Epithelial cell of proximal tubule (primary cell): Measurements from ENCODE around the gene STARD8. TPM values are rescaled to one million over a fixed set of nuclear protein-coding genes. Genes with fewer than 3 reads are reported as not detected.

Experiments
- DNase-seq: peaks from one replicate; pipeline ENCODE4 v3.0.0-alpha.2; 2011; ENCODE audit warnings: low read depth
- H3K4me3 ChIP-seq: 2 replicates; pipeline ENCODE4 v1.5.1; 2011; ENCODE audit warnings: low read depth, mild to moderate bottlenecking, low read length
- total RNA-seq: library from RNA; depleted of rRNA; stranded (reverse); fragments of >200 nt; gene quantifications from 2 replicates; pipeline ENCODE4 v1.2.3, GENCODE V29; 2015
- TF ChIP-seq, protein P1 (sequence below): conservative IDR thresholded peaks from 2 replicates; pipeline ENCODE4 v1.5.1; 2012; ENCODE audit warnings: low read depth, mild to moderate bottlenecking, low read length

The STARD8 gene
- total RNA-seq, 1 donor from 2014 or later = 9.5 TPM

DNA sequence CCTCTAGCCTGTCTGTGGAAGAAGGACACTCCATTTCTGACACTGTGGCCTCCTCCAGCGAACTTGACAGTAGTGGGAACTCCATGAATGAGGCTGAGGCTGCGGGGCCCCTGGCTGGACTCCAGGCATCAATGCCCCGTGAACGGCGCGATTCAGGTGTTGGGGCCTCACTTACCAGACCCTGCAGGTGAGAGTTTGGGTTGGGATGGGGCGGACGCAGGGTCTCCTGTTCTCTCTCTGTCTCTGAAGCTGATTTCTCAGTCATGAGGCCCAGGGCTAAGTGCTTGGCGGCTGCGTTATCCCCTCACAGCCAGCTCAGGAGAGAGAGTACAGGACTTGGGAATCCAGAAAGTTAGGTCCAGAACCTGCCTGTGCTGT lies 71.0 kb downstream of the STARD8 start:
- DNase-seq = no peak
- TF ChIP-seq, protein P1, sequence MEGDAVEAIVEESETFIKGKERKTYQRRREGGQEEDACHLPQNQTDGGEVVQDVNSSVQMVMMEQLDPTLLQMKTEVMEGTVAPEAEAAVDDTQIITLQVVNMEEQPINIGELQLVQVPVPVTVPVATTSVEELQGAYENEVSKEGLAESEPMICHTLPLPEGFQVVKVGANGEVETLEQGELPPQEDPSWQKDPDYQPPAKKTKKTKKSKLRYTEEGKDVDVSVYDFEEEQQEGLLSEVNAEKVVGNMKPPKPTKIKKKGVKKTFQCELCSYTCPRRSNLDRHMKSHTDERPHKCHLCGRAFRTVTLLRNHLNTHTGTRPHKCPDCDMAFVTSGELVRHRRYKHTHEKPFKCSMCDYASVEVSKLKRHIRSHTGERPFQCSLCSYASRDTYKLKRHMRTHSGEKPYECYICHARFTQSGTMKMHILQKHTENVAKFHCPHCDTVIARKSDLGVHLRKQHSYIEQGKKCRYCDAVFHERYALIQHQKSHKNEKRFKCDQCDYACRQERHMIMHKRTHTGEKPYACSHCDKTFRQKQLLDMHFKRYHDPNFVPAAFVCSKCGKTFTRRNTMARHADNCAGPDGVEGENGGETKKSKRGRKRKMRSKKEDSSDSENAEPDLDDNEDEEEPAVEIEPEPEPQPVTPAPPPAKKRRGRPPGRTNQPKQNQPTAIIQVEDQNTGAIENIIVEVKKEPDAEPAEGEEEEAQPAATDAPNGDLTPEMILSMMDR = no peak
- H3K4me3 ChIP-seq = no peak overlapping the region

DNA sequence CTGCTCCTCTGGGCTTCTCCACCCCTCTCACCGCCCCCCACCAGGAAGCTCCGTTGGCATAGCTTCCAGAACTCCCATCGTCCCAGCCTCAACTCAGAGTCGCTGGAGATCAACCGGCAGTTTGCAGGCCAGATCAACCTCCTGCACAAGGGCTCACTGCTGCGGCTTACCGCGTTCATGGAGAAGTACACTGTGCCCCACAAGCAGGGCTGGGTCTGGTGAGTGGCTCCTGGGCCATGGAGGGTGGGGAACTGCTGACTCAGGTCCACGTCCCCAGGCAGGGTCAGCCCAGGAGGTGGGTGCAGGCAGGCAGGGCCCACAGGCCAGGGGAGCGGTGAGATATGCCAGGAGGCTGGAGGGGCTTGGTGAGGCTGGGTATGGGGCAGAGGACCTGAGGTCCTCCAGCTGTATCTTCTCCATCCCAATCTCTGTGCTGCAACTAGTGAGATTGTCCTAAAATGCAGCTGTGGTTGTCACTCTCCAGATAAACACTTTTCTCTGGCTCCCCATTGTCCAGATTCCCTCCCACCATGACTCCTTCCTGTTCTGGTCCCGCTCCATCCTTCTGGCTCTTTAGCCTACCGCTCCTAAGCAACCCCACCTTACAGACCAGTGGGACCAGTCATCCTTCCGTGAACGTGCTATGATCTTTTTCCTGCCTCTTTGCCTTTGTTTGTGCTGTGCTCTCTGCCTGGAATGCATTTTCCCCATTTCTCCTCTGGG lies 71.9 kb downstream of the STARD8 start:
- no peak overlapping the region for H3K4me3 ChIP-seq
- TF ChIP-seq, protein P1 = no peak
- DNase-seq = no peak

DNA sequence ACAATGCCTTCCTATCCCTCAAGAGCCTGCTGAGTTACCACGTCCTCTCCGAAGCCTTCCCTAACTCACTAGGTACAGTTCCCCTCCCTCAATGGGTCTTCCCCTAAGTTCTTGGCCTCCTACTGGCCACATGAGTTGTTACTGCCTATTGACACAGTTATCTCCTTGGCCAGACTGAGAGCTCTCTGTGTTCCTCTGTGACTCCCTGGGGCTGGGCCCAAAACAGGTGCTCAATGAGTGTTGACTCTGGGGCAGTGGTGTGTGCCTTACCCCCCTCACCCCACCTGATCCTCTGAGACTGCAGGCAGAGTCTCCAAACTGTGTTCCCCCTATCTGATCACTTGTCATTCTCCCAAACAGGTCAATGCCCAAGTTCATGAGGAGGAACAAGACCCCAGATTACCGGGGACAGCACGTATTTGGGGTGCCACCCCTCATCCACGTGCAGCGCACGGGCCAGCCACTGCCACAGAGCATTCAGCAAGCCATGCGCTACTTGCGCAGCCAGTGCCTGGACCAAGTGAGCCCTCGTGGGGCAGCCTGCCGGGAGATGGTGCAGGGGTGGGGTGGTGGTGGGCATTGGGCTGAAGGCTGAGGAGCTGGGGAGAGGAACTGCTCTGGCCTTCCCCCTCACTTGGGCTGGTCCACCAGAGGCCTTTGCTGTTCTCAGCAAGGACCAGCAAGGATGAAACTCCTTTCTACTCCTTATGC lies 72.6 kb downstream of the STARD8 start:
- TF ChIP-seq, protein P1 = peak; percentile 27
- DNase-seq = no peak
- no peak overlapping the region for H3K4me3 ChIP-seq

DNA sequence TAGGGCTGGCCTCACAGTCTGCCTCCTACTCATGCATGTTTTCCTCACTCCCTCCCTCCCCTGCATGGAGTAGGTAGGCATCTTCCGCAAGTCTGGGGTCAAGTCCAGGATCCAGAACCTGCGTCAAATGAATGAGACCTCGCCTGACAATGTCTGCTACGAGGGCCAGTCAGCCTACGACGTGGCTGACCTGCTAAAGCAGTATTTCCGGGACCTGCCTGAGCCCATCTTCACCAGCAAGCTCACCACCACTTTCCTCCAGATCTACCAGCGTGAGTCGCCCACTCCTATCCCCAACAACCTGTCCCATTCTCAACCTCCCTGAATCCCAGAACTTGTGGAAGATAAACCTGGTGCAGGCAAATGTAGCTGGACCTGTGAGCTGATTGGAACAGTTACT lies 73.4 kb downstream of the STARD8 start:
- TF ChIP-seq, protein P1 = no peak
- no peak overlapping the region for H3K4me3 ChIP-seq
- DNase-seq = no peak

DNA sequence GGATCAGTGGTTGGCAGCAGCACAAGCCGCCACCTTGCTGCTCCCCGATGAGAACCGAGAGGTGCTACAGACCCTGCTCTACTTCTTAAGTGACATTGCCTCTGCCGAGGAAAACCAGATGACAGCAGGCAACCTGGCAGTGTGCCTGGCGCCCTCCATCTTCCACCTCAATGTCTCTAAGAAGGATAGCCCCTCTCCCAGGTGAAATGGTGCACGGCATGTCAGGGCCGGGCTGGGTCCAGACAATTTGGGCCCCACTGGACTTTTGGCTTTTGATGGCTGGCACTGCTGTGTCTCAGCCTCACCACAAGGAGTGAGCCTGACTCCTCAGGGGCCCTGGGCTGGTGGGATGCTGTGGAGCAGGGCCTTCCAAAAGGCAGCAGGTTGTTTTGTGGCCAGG lies 74.1 kb downstream of the STARD8 start:
- DNase-seq = no peak
- TF ChIP-seq, protein P1 = no peak
- H3K4me3 ChIP-seq = no peak overlapping the region

DNA sequence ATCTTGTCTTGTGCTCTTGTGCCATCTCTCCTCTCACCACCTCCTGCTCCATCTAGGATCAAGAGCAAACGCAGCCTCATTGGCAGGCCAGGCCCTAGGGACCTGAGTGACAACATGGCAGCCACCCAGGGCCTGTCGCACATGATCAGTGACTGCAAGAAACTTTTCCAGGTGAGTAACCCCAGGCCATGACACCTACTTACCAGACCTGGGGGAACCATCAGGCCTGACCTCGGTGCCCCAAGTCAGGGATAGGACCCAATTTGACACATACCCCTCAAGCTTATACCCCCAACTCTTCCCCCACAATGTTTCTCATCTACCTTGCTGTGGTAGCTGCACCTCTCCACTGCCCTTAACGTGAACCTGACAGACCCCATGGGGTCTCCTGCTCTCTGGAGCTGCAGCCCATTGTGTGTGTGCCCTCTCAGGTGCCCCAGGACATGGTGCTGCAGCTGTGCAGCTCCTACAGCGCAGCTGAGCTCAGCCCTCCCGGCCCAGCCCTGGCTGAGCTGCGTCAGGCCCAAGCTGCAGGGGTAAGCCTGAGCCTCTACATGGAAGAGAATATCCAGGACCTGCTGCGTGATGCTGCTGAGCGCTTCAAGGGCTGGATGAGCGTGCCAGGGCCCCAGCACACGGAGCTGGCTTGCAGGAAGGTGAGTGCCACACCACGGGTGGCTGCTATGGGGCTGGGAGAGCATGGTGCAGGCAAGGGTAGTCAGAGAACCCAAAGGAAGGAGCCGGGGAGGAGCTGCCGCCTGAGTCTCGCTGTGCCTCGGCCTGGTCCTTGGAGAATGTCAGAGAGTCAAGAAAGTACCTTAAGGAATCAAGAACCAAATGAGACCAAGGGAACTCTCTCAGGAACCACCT lies 74.8 kb downstream of the STARD8 start:
- TF ChIP-seq, protein P1 = no peak
- DNase-seq = no peak
- H3K4me3 ChIP-seq = no peak overlapping the region
